Measurements from ENCODE around the gene NRM. TPM values are rescaled to one million over a fixed set of nuclear protein-coding genes. Genes with fewer than 3 reads are reported as not detected.
"Not testable (repeated sequence)": the region's sequence is repeated elsewhere in the genome, so short reads cannot be mapped to it uniquely, and the experiment has no call there.

NRM gene
- total RNA-seq, 1 donor from 2014 or later = 66.5 TPM

DNA sequence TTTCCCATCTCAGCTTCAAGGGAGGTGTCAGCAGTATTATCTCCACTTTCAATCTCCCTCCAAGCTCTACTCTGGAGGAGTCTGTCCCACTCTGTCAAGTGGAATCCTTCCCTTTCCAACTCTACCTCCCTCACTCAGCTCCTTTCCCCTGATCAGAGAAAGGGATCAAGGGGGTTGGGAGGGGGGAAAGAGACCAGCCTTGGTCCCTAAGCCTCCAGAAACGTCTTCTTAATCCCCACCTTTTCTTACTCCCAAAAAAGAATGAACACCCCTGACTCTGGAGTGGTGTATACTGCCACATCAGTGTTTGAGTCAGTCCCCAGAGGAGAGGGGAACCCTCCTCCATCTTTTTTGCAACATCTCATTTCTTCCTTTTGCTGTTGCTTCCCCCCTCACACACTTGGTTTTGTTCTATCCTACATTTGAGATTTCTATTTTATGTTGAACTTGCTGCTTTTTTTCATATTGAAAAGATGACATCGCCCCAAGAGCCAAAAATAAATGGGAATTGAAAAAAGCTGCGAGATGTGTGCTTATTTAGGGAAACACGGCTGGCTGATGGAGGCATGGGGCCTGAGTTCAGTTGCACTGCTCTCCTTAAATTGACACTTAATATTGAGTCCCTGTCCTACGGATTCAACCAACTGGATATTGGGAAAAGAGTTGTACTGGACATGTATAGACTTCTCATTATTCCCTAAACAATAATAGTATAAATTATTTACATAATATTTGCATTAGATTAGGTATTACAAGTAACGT is 34.3 kb upstream of the NRM start:
- H3K4me1 Mint-ChIP-seq = peaks cover 50% of the 10 kb centered on the region
- peaks cover 58% of the 10 kb centered on the region for H3K36me3 Mint-ChIP-seq (ENCODE audit: low read depth)
- no peak for TF ChIP-seq CTCF (conservative IDR thresholded peaks at IDR 0.05)
- peaks cover 64% of the 10 kb centered on the region for H3K27me3 Mint-ChIP-seq (ENCODE audit: low read depth)
- H3K4me3 Mint-ChIP-seq = peak overlapping the region; percentile 99
- H3K27ac Mint-ChIP-seq (ENCODE audit: unreplicated experiment) = no peak overlapping the region
- H3K9me3 Mint-ChIP-seq = peaks cover 2% of the 10 kb centered on the region
- DNase-seq (ENCODE audit: low read depth, low spot score) = no peak

DNA sequence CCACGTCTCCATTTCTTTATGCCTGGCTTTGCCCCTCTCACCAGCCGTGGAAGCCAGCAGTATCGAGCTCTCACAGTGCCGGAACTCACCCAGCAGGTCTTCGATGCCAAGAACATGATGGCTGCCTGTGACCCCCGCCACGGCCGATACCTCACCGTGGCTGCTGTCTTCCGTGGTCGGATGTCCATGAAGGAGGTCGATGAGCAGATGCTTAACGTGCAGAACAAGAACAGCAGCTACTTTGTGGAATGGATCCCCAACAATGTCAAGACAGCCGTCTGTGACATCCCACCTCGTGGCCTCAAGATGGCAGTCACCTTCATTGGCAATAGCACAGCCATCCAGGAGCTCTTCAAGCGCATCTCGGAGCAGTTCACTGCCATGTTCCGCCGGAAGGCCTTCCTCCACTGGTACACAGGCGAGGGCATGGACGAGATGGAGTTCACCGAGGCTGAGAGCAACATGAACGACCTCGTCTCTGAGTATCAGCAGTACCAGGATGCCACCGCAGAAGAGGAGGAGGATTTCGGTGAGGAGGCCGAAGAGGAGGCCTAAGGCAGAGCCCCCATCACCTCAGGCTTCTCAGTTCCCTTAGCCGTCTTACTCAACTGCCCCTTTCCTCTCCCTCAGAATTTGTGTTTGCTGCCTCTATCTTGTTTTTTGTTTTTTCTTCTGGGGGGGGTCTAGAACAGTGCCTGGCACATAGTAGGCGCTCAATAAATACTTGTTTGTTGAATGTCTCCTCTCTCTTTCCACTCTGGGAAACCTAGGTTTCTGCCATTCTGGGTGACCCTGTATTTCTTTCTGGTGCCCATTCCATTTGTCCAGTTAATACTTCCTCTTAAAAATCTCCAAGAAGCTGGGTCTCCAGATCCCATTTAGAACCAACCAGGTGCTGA is 33.3 kb upstream of the NRM start:
- Mint-ChIP-seq H3K4me3 (peak overlapping the region; percentile 99), H3K27me3 (ENCODE audit: low read depth) (peaks cover 67% of the 10 kb centered on the region), H3K4me1 (peaks cover 57% of the 10 kb centered on the region), H3K27ac (ENCODE audit: unreplicated experiment) (peak overlapping the region; percentile 95), H3K36me3 (ENCODE audit: low read depth) (peaks cover 55% of the 10 kb centered on the region)
- not testable (repeated sequence) for H3K9me3 Mint-ChIP-seq; DNase-seq (ENCODE audit: low read depth, low spot score)

DNA sequence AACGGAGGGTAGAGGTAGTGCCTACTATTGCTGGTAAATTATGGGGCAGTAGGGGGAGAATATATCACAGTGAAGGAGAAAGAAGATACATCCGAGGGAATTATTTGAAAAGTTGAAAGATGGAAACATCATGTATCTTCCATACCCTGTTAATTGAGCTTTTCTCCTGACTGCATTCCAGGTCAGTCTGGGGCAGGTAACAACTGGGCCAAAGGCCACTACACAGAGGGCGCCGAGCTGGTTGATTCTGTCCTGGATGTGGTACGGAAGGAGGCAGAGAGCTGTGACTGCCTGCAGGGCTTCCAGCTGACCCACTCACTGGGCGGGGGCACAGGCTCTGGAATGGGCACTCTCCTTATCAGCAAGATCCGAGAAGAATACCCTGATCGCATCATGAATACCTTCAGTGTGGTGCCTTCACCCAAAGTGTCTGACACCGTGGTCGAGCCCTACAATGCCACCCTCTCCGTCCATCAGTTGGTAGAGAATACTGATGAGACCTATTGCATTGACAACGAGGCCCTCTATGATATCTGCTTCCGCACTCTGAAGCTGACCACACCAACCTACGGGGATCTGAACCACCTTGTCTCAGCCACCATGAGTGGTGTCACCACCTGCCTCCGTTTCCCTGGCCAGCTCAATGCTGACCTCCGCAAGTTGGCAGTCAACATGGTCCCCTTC is 32.5 kb upstream of the NRM start:
- Mint-ChIP-seq H3K4me3 (peak overlapping the region; percentile 99), H3K27me3 (ENCODE audit: low read depth) (peaks cover 66% of the 10 kb centered on the region), H3K4me1 (peaks cover 64% of the 10 kb centered on the region), H3K27ac (ENCODE audit: unreplicated experiment) (peak overlapping the region; percentile 28), H3K36me3 (ENCODE audit: low read depth) (peaks cover 55% of the 10 kb centered on the region)
- DNase-seq (ENCODE audit: low read depth, low spot score); H3K9me3 Mint-ChIP-seq: not testable (repeated sequence)

- Mint-ChIP-seq H3K4me1 (peaks cover 60% of the 10 kb centered on the region), H3K27ac (ENCODE audit: unreplicated experiment) (peak overlapping the region; percentile 92), H3K27me3 (ENCODE audit: low read depth) (peaks cover 61% of the 10 kb centered on the region), H3K4me3 (peak overlapping the region; percentile 99), H3K36me3 (ENCODE audit: low read depth) (peaks cover 57% of the 10 kb centered on the region), H3K9me3 (peaks cover 4% of the 10 kb centered on the region)
- peak; percentile 98 for TF ChIP-seq CTCF (conservative IDR thresholded peaks at IDR 0.05)
- peak; percentile 85 for DNase-seq (ENCODE audit: low read depth, low spot score)
Measured at GRCh38 chr6:30722280-30723112, 31.7 kb upstream of the NRM start.

- not testable (repeated sequence) for H3K9me3 Mint-ChIP-seq; DNase-seq (ENCODE audit: low read depth, low spot score)
- H3K4me1 Mint-ChIP-seq = peaks cover 64% of the 10 kb centered on the region
- peaks cover 61% of the 10 kb centered on the region for H3K27me3 Mint-ChIP-seq (ENCODE audit: low read depth)
- peaks cover 61% of the 10 kb centered on the region for H3K36me3 Mint-ChIP-seq (ENCODE audit: low read depth)
- H3K27ac Mint-ChIP-seq (ENCODE audit: unreplicated experiment) = peak overlapping the region; percentile 92
- peak overlapping the region; percentile 99 for H3K4me3 Mint-ChIP-seq
Measured at GRCh38 chr6:30722025-30722279, 31.2 kb upstream of the NRM start.

DNA sequence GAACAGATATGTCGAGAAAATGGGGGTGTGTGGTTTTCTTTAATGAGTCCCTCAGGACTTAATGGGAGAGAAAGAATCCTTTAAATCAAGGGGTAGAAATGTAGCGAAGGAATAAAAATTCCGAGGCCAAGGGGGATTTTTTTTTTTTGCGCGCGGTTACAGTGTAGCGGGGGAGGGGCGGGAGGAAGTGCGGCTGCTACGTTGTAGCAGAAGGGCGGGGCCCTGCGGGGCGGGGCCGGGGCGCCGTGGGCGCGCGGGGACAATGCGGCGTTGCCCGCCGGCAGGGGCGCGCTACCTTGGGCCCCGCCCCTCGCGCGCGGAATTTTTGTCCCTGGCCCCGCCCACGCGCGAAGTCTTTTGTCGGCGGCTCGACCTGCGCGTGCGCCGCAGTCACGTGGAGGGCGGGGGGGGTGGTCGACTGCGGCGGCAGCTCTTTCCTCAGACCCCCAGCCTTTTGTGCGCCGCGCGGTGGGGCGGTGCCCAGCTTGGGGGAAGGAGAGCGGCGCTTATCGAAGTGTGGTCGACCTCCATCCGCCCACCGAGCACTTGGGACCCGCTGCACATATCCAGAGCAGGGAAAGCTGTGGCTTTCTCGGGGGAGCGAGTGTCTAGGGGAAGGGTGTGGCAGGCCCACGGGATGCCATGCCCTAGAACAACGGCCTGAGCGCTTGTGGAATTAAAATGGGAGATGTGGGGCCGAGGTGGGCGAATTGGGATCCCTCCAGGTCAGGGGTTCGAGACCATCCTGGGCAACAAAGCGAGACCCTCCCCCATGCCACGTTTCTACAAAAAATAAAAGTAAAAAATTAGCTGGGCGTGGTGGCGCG is 30.6 kb upstream of the NRM start:
- peaks cover 66% of the 10 kb centered on the region for H3K4me1 Mint-ChIP-seq
- TF ChIP-seq CTCF (conservative IDR thresholded peaks at IDR 0.05) = peak; percentile 55
- DNase-seq (ENCODE audit: low read depth, low spot score) = peak; percentile 91
- peak overlapping the region; percentile 100 for H3K27ac Mint-ChIP-seq (ENCODE audit: unreplicated experiment)
- peaks cover 57% of the 10 kb centered on the region for H3K27me3 Mint-ChIP-seq (ENCODE audit: low read depth)
- peaks cover 59% of the 10 kb centered on the region for H3K36me3 Mint-ChIP-seq (ENCODE audit: low read depth)
- peaks cover 7% of the 10 kb centered on the region for H3K9me3 Mint-ChIP-seq
- peak overlapping the region; percentile 99 for H3K4me3 Mint-ChIP-seq
